Measurements from ENCODE around the gene JARID2.

DNA sequence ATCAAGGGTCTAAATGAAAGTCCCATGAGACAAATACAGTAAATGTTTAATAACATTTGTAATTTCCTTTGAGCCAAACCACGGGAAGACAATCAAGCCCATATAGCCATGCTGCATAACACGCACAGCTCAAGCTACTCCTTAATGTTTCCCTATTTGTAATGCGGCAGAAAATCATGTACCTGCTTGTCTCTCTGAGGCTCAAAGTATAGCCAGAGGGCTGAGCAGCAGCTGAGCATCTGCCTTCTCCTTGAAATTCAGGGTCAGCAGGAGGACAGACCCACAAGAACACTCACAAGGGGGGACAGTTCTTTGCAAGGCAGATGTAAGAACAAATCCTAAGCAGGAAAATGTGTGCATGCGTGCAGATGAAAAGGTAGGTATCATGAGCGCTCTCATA is 45.8 kb upstream of the JARID2 start:
- TF ChIP-seq GATA2 (IDR thresholded peaks at IDR 0.05; ENCODE audit: low read depth, low read length) (no peak), GATA3 (IDR thresholded peaks at IDR 0.05; ENCODE audit: low read depth, low read length) (no peak)

All from SH-SY5Y (cell line).